ENCODE measurements around the gene C5orf47.

C5orf47 gene

DNA sequence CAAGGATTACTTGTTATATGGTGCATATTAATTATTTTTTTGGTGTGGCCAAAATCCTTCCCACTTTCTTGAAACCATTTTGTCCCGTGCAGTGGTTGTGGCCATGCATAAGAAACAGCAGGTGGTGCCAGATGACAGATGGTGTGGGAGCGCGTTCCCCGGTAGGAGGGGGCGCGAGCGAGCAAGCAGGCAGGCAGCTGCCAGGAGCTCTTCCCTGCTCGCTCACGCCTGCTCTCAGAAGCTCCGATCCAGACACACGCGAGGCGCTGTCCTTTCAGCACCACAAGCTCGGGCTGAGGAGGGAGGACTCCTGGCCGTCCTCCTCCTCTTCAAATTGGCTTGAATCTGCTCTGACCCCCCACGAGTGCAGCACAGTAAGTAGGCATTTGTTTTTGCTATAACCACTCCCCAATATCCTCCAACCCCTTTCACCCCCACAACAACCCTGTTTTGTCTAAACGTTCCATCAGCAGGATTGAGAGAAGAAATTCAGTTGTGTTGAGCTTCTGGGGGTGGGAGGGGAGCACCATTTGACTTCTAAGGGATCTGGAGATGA lies 56.6 kb downstream of the C5orf47 start, which contains the start of gene NSG2:
Gene NSG2 (plus strand): TSS at position 237 of the 556 bp plus-strand sequence. CDS start 1,050 bp downstream, outside the sequence.
- DNase-seq, result peak; percentile 98

DNA sequence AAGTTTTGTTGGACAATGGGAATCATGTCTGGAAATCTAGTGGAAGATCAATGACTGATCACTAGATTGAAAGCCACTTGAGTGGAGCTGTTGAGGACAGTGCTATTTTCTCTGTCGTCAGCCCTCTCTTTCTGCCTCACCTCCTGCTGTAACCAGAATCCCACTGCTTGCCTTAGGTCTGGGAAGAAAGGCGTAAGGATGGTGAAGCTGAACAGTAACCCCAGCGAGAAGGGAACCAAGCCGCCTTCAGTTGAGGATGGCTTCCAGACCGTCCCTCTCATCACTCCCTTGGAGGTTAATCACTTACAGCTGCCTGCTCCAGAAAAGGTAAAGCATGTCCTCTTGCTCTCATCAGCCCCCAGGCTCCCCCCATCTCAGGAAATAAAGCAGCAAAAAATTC lies 57.6 kb downstream of the C5orf47 start:
- peak; percentile 26 for DNase-seq

GRCh38 chr5:174047472-174048099 lies 58.6 kb downstream of the C5orf47 start:
- no peak for DNase-seq

- peak; percentile 51 for DNase-seq
Measured at GRCh38 chr5:174052636-174053035, 63.7 kb downstream of the C5orf47 start.

DNA sequence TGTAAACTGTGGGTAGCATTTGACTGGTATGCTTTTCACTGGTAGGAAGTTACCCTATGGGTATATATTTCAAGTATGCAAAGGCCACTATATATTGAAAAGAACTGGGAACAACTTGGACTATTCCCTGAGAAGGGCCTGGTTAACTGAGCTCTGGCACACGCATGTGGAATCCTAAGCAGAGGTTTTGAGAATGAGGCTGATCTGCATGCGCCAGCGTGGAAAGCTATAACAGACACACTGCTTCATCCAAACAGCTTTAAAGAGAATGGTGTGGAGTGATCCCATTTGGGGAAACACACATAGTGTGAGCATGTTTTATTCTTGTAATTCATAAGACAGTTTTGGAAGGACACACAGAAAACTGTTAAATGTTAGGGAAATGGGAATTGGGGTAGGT lies 64.9 kb downstream of the C5orf47 start:
- no peak for DNase-seq

Data from DMS53 (cell line).